GM21528 (cell line): Measurements from ENCODE around the gene FILIP1L.

Experiments used
- ATAC-seq: cut with Tn5 transposase; IDR thresholded peaks from one replicate; pipeline ENCODE4 v1.9.1; 2021; ENCODE audit warnings: mild to moderate bottlenecking, moderate library complexity; ENCODE audit not compliant: unreplicated experiment, low FRiP score

FILIP1L gene

GRCh38 chr3:100125161-100125938 lies 11.0 kb upstream of the FILIP1L start:
- no peak for ATAC-seq

GRCh38 chr3:100124201-100124761 lies 10.0 kb upstream of the FILIP1L start:
- no peak for ATAC-seq

DNA sequence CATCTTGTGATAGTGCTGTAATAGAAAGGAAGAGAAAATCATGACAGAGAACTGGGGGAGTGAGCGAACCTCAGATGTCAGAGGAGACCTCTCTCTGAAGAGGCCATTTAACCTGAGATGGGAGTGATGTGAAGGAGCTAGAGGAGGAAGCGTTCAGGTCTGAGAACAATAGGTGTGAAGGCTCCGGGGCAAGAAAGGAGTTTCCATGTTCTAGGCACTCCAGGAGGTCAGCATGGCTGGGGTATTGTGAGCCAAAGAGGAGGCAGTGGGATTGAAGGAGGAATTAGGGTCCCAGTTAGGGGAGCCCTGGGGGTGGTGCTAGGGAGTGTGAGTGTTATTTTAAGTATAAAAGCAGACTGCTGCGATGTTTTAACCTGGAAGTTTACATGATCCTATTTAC lies 8.8 kb upstream of the FILIP1L start:
- ATAC-seq, result no peak

DNA sequence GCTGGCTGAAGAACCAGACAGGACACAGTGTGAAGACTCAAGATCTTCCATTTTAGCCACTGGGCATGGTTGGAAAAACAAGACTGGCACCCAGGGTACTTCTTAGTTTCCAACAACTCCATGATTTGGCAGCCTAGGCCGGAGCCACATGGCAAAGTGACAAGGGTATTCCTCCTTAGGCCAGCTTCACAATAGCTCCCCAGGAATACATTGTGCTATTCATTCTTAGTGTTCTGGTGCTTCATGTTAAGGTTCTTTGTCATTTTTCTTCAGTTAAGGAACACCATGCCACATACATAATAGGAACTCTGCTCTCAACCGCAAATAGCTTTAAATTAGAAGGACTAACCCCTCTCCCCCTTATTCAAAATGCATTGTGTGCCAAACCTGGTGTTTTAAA lies 8.0 kb upstream of the FILIP1L start:
- ATAC-seq, result no peak

- ATAC-seq, result no peak
Measured at GRCh38 chr3:100120693-100121092, 6.4 kb upstream of the FILIP1L start.

DNA sequence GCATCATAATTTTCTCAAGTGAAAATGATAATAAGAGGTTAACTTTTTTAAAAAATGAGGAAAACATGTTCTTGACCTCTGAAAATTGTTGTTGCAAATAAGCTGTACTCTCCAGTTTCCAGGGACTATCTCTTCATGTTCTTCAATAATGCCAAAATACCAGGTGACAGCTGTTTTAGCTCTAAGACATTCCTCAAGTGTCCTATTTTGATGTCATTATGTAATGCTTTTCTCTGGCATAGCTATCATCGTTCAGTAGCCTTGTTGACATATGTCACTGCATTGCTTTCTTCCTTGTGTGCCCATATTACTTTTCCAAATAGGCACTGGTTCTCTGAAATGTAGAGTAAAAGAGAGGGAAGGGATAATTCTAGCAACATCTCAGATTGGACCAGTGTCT lies 5.7 kb upstream of the FILIP1L start:
- no peak for ATAC-seq

DNA sequence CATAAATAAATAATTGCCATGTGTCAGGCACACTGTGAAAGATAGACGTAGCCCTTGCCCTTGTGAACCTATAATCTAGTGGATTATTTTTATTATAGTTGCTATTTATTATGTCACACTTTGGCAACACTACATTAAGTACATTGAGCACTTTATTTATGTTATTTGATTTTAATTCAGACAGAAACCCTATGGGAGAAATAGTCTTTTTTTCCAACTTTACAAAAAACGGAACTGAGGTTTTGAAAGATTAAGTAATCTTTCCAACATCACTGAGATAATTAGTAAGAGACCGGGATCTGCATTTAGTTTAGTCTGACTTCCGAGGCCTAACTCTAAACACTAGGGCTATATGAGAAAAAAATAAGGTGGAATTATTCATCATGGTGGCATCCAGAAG lies 2.8 kb upstream of the FILIP1L start:
- no peak for ATAC-seq

- no peak for ATAC-seq
Measured at GRCh38 chr3:100113723-100114412, 433 bp downstream of the FILIP1L start.

GRCh38 chr3:100111728-100112127 lies 2.6 kb downstream of the FILIP1L start:
- no peak for ATAC-seq

- ATAC-seq, result no peak
Measured at GRCh38 chr3:100110162-100110561, 4.1 kb downstream of the FILIP1L start.

GRCh38 chr3:100108464-100109079 lies 5.7 kb downstream of the FILIP1L start:
- no peak for ATAC-seq

GRCh38 chr3:100107221-100107814 lies 7.0 kb downstream of the FILIP1L start:
- no peak for ATAC-seq

DNA sequence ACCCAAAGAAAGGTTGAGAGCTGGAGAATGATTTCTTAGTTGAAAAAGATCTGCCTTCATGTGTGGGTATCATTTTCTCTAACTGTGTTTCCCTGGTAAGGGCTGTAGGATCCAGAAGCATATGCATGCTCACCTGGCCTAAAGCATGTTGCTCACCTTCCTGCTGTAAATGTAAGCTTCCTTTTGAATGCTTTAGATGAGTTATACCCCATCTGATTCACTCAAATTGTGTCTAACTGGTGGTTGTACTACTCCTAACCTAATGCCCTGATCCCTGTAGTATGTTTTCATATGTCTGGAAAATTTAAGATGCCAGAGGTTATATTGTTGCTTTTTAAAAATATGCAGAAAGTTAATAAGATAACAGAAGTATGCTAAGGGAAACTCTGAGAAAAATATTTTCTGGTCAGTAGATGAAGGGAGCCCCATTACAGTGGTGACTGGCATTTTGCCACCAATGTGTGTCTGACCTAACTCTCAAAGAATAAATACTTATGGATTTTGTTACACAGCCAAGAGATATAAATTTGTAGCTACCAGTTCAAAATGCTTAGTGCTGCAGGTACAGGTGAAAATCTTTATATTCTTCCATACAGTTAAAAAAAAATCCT lies 7.7 kb downstream of the FILIP1L start:
- ATAC-seq, result no peak

- ATAC-seq, result no peak
Measured at GRCh38 chr3:100106094-100106493, 8.2 kb downstream of the FILIP1L start.

- no peak for ATAC-seq
Measured at GRCh38 chr3:100105501-100105900, 8.8 kb downstream of the FILIP1L start.

DNA sequence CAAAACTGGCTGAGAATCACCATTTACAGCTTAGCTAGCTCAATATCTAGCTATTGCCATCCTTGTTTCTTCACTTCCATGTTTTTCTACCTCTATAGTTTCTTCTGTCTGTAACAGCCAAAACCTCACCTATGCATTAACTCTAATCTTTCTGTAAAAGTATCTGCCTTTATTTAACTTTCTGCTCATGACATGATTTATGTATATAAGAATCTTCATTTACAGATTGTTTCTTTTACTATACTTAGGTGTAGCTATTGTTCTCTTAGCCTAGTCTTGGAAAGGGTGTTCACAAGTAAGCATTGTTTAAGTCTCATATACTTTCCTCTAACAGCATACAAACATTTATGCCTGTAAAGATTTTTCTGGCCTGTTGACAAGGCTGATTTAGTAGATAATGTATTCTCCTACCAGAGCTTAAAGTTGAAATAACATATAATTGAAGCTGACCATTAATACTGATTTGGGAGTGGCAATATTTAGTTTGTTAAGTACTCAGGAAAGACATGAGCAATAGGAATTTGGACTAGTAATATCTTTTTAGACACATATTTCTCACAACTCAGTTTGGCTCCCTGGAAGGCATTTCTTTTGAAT lies 9.4 kb downstream of the FILIP1L start:
- ATAC-seq, result no peak

- ATAC-seq, result peak; percentile 59
Measured at GRCh38 chr3:100104442-100104798, 9.9 kb downstream of the FILIP1L start.

- ATAC-seq, result peak; percentile 88
Measured at GRCh38 chr3:100103558-100104441, 10.5 kb downstream of the FILIP1L start.

DNA sequence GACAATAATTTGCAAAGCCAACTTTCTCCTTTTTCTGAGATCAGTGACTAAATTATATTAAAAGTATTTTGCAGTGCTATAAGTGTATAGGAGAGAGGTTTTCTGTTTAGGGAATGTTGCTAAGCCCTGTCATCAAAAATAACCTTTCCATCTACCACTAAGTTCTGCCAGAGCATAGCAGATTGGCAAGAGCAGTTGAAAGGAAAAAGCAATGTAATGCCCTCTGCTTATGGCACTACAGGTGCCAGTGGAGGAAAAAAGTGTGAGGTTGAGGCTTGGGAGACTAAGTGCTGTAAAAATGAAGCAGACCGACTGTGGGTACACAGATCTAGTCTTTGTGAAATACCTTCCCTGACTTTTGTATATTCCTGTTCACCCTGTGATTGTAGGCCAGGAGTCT lies 11.5 kb downstream of the FILIP1L start:
- ATAC-seq, result no peak
